ENCODE measurements around the gene ORAI3.

The ORAI3 gene

GRCh38 chr16:30980023-30980371, 31.1 kb downstream of the ORAI3 start:
- Histone ChIP-seq H3K27me3 (replicated peaks; ENCODE audit: control insufficient read depth, insufficient read depth, low read length) (no peaks in the 10 kb centered on the region), H3K36me3 (ENCODE audit: control insufficient read depth, insufficient read depth, low read length) (peaks cover 43% of the 10 kb centered on the region), H3K4me3 (replicated peaks; ENCODE audit: low read depth, low read length) (no peak overlapping the region)
- no peak for TF ChIP-seq CTCF (IDR thresholded peaks at IDR 0.05; ENCODE audit: insufficient read depth, low read length, poor library complexity, severe bottlenecking)
- no peak for DNase-seq (ENCODE audit: extremely low read depth, insufficient read length)

- Histone ChIP-seq H3K4me3 (replicated peaks; ENCODE audit: low read depth, low read length) (no peak overlapping the region), H3K27me3 (replicated peaks; ENCODE audit: control insufficient read depth, insufficient read depth, low read length) (no peaks in the 10 kb centered on the region), H3K36me3 (ENCODE audit: control insufficient read depth, insufficient read depth, low read length) (peaks cover 43% of the 10 kb centered on the region)
- no peak for DNase-seq (ENCODE audit: extremely low read depth, insufficient read length)
- TF ChIP-seq CTCF (IDR thresholded peaks at IDR 0.05; ENCODE audit: insufficient read depth, low read length, poor library complexity, severe bottlenecking) = no peak
These were observed 31.6 kb downstream of the ORAI3 start for GRCh38 chr16:30980434-30980833.

GRCh38 chr16:30980959-30981358, 32.1 kb downstream of the ORAI3 start:
- peaks cover 44% of the 10 kb centered on the region for H3K36me3 ChIP-seq (ENCODE audit: control insufficient read depth, insufficient read depth, low read length)
- no peak overlapping the region for H3K4me3 ChIP-seq (replicated peaks; ENCODE audit: low read depth, low read length)
- no peak for DNase-seq (ENCODE audit: extremely low read depth, insufficient read length)
- no peak for TF ChIP-seq CTCF (IDR thresholded peaks at IDR 0.05; ENCODE audit: insufficient read depth, low read length, poor library complexity, severe bottlenecking)
- no peaks in the 10 kb centered on the region for H3K27me3 ChIP-seq (replicated peaks; ENCODE audit: control insufficient read depth, insufficient read depth, low read length)

- Histone ChIP-seq H3K4me3 (replicated peaks; ENCODE audit: low read depth, low read length) (no peak overlapping the region), H3K36me3 (ENCODE audit: control insufficient read depth, insufficient read depth, low read length) (peaks cover 38% of the 10 kb centered on the region), H3K27me3 (replicated peaks; ENCODE audit: control insufficient read depth, insufficient read depth, low read length) (no peaks in the 10 kb centered on the region)
- no peak for DNase-seq (ENCODE audit: extremely low read depth, insufficient read length)
- no peak for TF ChIP-seq CTCF (IDR thresholded peaks at IDR 0.05; ENCODE audit: insufficient read depth, low read length, poor library complexity, severe bottlenecking)
These were observed 33.9 kb downstream of the ORAI3 start for GRCh38 chr16:30982548-30983288.

- no peaks in the 10 kb centered on the region for H3K27me3 ChIP-seq (replicated peaks; ENCODE audit: control insufficient read depth, insufficient read depth, low read length)
- peaks cover 34% of the 10 kb centered on the region for H3K36me3 ChIP-seq (ENCODE audit: control insufficient read depth, insufficient read depth, low read length)
- TF ChIP-seq CTCF (IDR thresholded peaks at IDR 0.05; ENCODE audit: insufficient read depth, low read length, poor library complexity, severe bottlenecking) = no peak
- H3K4me3 ChIP-seq (replicated peaks; ENCODE audit: low read depth, low read length) = no peak overlapping the region
- no peak for DNase-seq (ENCODE audit: extremely low read depth, insufficient read length)
These were observed 34.5 kb downstream of the ORAI3 start for GRCh38 chr16:30983289-30983889.

Data from GM06990 (cell line).